Liver (tissue), 9 donors: ENCODE results near the gene NEK6. TPM values are rescaled to one million over a fixed set of nuclear protein-coding genes. Genes with fewer than 3 reads are reported as not detected.
A peak's percentile ranks its signal among the peaks of the same experiment; 100 is the strongest.

ENCODE experiments used
- DNase-seq: peaks from one replicate; pipeline ENCODE4 v3.0.0-alpha.2; 2017; ENCODE audit warnings: low spot score
- H3K27ac ChIP-seq, 2 donors: one replicate each; pipeline ENCODE4 v1.7.0; 2013; ENCODE audit warnings: inconsistent platforms in 2 of 2, low read length in 2 of 2, control low read depth in 1 of 2, low read depth in 1 of 2, mild to moderate bottlenecking in 1 of 2
- H3K27me3 ChIP-seq, 4 donors: one replicate each; pipeline versions ENCODE4 v1.6.1 to v1.7.0; 2013; ENCODE audit warnings: low read length in 3 of 4, inconsistent platforms in 1 of 4, mild to moderate bottlenecking in 1 of 4, moderate library complexity in 1 of 4; ENCODE audit not compliant: control insufficient read depth in 4 of 4, insufficient read depth in 4 of 4
- H3K36me3 ChIP-seq, 4 donors: one replicate each; pipeline versions ENCODE4 v1.6.1 to v1.7.0; 2013; ENCODE audit warnings: low read length in 3 of 4, mild to moderate bottlenecking in 3 of 4, low read depth in 1 of 4, moderate library complexity in 1 of 4; ENCODE audit not compliant: control insufficient read depth in 4 of 4, insufficient read depth in 3 of 4
- H3K4me1 ChIP-seq, 4 donors: one replicate each; pipeline versions ENCODE4 v1.6.1 to v1.7.0; 2013; ENCODE audit warnings: low read length in 3 of 4, mild to moderate bottlenecking in 3 of 4, moderate library complexity in 1 of 4; ENCODE audit not compliant: control insufficient read depth in 4 of 4, insufficient read depth in 4 of 4
- H3K4me3 ChIP-seq, 3 donors: one replicate each; pipeline versions ENCODE4 v1.6.1 to v1.7.0; 2013; ENCODE audit warnings: low read length in 3 of 3, control low read depth in 1 of 3, low read depth in 1 of 3, mild to moderate bottlenecking in 1 of 3
- H3K9ac ChIP-seq, 2 donors: one replicate each; pipeline ENCODE4 v1.7.0; 2013; ENCODE audit warnings: low read length in 2 of 2, mild to moderate bottlenecking in 2 of 2, moderate library complexity in 2 of 2, control low read depth in 1 of 2, low read depth in 1 of 2
- H3K9me3 ChIP-seq, 4 donors: one replicate each; pipeline versions ENCODE4 v1.6.1 to v1.7.0; 2013; ENCODE audit warnings: low read length in 3 of 4; ENCODE audit not compliant: control insufficient read depth in 4 of 4
- FOXA1 ChIP-seq: IDR thresholded peaks from 2 replicates; pipeline ENCODE4 v1.6.1; 2016; ENCODE audit warnings: antibody characterized with exemption
- FOXA2 ChIP-seq: IDR thresholded peaks from 2 replicates; pipeline ENCODE4 v1.6.1; 2016; ENCODE audit warnings: antibody characterized with exemption
- GABPA ChIP-seq, 2 donors: IDR thresholded peaks in 1 of 2; conservative IDR thresholded peaks in 1 of 2; 2 replicates each; pipeline ENCODE4 v1.6.1; 2016; ENCODE audit warnings: antibody characterized with exemption in 2 of 2, mild to moderate bottlenecking in 1 of 2, moderate library complexity in 1 of 2
- HNF4A ChIP-seq, 2 donors: conservative IDR thresholded peaks; 2 replicates each; pipeline ENCODE4 v1.6.1; 2016; ENCODE audit warnings: antibody characterized with exemption in 2 of 2, mild to moderate bottlenecking in 2 of 2
- JUND ChIP-seq, 2 donors: IDR thresholded peaks; 2 replicates each; pipeline ENCODE4 v1.6.1; 2016; ENCODE audit warnings: antibody characterized with exemption in 2 of 2
- NR2F2 ChIP-seq: IDR thresholded peaks from 2 replicates; pipeline ENCODE4 v1.6.1; 2016; ENCODE audit warnings: antibody characterized with exemption
- RAD21 ChIP-seq, 2 donors: IDR thresholded peaks; 2 replicates each; pipeline ENCODE4 v1.6.1; 2016; ENCODE audit warnings: antibody characterized with exemption in 2 of 2, mild to moderate bottlenecking in 2 of 2
- SP1 ChIP-seq: IDR thresholded peaks from 2 replicates; pipeline ENCODE4 v1.6.1; 2018; ENCODE audit warnings: antibody characterized with exemption, mild to moderate bottlenecking
- TAF1 ChIP-seq: conservative IDR thresholded peaks from 2 replicates; pipeline ENCODE4 v1.6.1; 2016; ENCODE audit warnings: antibody characterized with exemption, mild to moderate bottlenecking
- YY1 ChIP-seq: IDR thresholded peaks from 2 replicates; pipeline ENCODE4 v1.6.1; 2016; ENCODE audit warnings: antibody characterized with exemption, mild to moderate bottlenecking
- WGBS: extraction: QIAGEN DNeasy Blood & Tissue Kit; methylation state at CpG from one replicate; pipeline ENCODE4 v1.1.7; 2013; 5-methylcytosine and 5-hydroxymethylcytosine counted together
- polyA plus RNA-seq, 2 donors: library from polyadenylated mRNA; stranded (reverse) in 1 of 2; unstranded in 1 of 2; fragments of 200-250 nt in 1 of 2; fragments of >200 nt in 1 of 2; fragmentation: Nextera tagmentation in 1 of 2; extraction: Ambion mirVana in 1 of 2; gene quantifications; one replicate each; pipeline versions ENCODE4 v1.2.1 to v1.2.3, GENCODE V29; 2013 to 2015
- total RNA-seq, 2 donors: library from RNA; depleted of rRNA; stranded (reverse); fragments of >200 nt; gene quantifications; one replicate each; pipeline ENCODE4 v1.2.3, GENCODE V29; 2014
- TF ChIP-seq, protein P1 (sequence below): IDR thresholded peaks from 2 replicates; pipeline ENCODE4 v1.6.1; 2016; ENCODE audit warnings: antibody characterized with exemption, mild to moderate bottlenecking
- TF ChIP-seq, protein P2 (sequence below): fragments of 150-350 bp; IDR thresholded peaks from 2 replicates; pipeline ENCODE4 v1.5.1; 2017; ENCODE audit warnings: improper control_type of control experiment, low read depth, low read length; ENCODE audit not compliant: missing input control
- TF ChIP-seq, protein P3 (sequence below): IDR thresholded peaks from 2 replicates; pipeline ENCODE4 v1.6.1; 2016; ENCODE audit warnings: antibody characterized with exemption
- TF ChIP-seq, protein P4 (sequence below): IDR thresholded peaks from 2 replicates; pipeline ENCODE4 v1.6.1; 2016; ENCODE audit warnings: antibody characterized with exemption
- donor health status: healthy.
- donor health status: healthy.
- donor health status: healthy.
- donor health status: healthy.
- donor health status: healthy.

NEK6 gene
- total and polyA plus RNA-seq, 4 donors: 32.5 to 49.7 (median 42.5) TPM

DNA sequence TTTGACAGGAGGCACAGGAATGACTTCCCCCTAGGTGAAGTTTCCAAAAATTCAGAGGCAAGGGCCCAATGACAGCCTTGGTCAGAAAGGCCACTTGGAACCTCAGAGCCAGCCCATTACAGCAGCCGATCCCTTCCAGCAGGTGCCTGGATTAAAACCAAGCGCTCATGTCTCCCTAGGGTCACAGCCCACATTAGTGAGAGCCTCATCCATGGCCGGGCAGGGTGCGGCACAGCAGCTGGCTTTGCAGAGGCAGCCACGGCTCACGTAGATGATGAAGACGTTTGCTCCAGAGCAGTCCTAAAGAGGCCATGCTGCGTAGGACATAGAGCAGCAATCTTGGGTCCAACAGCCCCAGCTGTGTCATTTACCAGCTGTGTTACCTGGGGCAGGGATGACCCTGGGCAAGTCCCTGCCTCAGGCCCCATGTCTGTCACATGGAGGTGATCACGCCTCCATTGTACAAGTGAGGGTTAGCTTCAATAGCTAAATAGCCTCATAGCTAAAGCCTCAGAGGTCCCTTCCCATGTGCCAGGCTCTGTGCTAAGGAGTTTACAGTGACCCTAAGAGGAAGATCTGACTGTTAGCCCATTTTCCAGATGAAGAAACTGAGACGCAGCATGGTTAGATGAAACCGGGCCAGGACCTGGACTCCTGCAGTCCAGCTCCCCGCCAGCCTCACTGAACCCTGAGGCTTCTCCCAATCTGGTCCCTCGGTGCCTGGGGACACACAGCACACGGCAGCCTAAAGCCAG lies 39.2 kb downstream of the NEK6 start:
- Histone ChIP-seq H3K36me3 (peaks cover 0 to 5% (median 2%) of the 10 kb centered on the region in 4 donors), H3K4me3 (no peak overlapping the region), H3K4me1 (peaks cover 5 to 48% (median 30%) of the 10 kb centered on the region in 4 donors), H3K9ac (no peak overlapping the region), H3K27ac (peak overlapping the region in 1 of 2 donors; percentile 16), H3K9me3 (no peaks in the 10 kb centered on the region), H3K27me3 (no peaks in the 10 kb centered on the region)
- TF ChIP-seq FOXA2 (no peak), TAF1 (no peak), GABPA (IDR thresholded peaks at IDR 0.05 in 1 of 2, conservative IDR thresholded peaks at IDR 0.05 in 1 of 2) (no peak), RAD21 (IDR thresholded peaks at IDR 0.05) (no peak), YY1 (no peak), FOXA1 (no peak), JUND (IDR thresholded peaks at IDR 0.05) (no peak), SP1 (no peak), NR2F2 (no peak), HNF4A (conservative IDR thresholded peaks at IDR 0.05) (no peak)
- TF ChIP-seq, protein P1, sequence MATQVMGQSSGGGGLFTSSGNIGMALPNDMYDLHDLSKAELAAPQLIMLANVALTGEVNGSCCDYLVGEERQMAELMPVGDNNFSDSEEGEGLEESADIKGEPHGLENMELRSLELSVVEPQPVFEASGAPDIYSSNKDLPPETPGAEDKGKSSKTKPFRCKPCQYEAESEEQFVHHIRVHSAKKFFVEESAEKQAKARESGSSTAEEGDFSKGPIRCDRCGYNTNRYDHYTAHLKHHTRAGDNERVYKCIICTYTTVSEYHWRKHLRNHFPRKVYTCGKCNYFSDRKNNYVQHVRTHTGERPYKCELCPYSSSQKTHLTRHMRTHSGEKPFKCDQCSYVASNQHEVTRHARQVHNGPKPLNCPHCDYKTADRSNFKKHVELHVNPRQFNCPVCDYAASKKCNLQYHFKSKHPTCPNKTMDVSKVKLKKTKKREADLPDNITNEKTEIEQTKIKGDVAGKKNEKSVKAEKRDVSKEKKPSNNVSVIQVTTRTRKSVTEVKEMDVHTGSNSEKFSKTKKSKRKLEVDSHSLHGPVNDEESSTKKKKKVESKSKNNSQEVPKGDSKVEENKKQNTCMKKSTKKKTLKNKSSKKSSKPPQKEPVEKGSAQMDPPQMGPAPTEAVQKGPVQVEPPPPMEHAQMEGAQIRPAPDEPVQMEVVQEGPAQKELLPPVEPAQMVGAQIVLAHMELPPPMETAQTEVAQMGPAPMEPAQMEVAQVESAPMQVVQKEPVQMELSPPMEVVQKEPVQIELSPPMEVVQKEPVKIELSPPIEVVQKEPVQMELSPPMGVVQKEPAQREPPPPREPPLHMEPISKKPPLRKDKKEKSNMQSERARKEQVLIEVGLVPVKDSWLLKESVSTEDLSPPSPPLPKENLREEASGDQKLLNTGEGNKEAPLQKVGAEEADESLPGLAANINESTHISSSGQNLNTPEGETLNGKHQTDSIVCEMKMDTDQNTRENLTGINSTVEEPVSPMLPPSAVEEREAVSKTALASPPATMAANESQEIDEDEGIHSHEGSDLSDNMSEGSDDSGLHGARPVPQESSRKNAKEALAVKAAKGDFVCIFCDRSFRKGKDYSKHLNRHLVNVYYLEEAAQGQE: no peak
- TF ChIP-seq, protein P2, sequence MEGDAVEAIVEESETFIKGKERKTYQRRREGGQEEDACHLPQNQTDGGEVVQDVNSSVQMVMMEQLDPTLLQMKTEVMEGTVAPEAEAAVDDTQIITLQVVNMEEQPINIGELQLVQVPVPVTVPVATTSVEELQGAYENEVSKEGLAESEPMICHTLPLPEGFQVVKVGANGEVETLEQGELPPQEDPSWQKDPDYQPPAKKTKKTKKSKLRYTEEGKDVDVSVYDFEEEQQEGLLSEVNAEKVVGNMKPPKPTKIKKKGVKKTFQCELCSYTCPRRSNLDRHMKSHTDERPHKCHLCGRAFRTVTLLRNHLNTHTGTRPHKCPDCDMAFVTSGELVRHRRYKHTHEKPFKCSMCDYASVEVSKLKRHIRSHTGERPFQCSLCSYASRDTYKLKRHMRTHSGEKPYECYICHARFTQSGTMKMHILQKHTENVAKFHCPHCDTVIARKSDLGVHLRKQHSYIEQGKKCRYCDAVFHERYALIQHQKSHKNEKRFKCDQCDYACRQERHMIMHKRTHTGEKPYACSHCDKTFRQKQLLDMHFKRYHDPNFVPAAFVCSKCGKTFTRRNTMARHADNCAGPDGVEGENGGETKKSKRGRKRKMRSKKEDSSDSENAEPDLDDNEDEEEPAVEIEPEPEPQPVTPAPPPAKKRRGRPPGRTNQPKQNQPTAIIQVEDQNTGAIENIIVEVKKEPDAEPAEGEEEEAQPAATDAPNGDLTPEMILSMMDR: no peak
- TF ChIP-seq, protein P3, sequence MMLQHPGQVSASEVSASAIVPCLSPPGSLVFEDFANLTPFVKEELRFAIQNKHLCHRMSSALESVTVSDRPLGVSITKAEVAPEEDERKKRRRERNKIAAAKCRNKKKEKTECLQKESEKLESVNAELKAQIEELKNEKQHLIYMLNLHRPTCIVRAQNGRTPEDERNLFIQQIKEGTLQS: no peak
- DNase-seq: no peak
- WGBS: 92% methylated on average over 14 of the region's 14 CpGs

DNA sequence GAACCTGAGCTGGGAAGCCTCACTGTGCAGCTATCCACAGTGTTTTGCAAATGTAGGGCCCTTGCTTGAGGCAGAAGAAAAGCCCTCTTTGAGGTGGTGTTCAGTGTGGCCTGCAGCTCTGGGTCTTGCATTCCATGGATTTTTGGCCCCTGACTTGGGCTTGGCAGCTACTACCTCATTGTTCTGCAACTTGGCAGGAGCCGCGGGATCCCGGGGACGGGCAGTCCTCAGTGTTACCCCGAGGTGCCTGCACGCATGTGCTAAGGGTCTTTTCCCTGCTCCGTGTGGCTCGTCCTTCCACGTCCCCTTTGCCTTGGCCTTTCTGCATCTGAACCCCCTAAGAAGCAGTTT lies 39.8 kb downstream of the NEK6 start:
- Histone ChIP-seq H3K27me3 (no peaks in the 10 kb centered on the region), H3K9me3 (no peaks in the 10 kb centered on the region), H3K4me3 (no peak overlapping the region), H3K27ac (peak overlapping the region; percentile 5 to 16), H3K36me3 (peaks cover 2 to 11% (median 7%) of the 10 kb centered on the region in 4 donors), H3K9ac (no peak overlapping the region), H3K4me1 (peaks cover 4 to 44% (median 25%) of the 10 kb centered on the region in 4 donors)
- TF ChIP-seq, protein P4, sequence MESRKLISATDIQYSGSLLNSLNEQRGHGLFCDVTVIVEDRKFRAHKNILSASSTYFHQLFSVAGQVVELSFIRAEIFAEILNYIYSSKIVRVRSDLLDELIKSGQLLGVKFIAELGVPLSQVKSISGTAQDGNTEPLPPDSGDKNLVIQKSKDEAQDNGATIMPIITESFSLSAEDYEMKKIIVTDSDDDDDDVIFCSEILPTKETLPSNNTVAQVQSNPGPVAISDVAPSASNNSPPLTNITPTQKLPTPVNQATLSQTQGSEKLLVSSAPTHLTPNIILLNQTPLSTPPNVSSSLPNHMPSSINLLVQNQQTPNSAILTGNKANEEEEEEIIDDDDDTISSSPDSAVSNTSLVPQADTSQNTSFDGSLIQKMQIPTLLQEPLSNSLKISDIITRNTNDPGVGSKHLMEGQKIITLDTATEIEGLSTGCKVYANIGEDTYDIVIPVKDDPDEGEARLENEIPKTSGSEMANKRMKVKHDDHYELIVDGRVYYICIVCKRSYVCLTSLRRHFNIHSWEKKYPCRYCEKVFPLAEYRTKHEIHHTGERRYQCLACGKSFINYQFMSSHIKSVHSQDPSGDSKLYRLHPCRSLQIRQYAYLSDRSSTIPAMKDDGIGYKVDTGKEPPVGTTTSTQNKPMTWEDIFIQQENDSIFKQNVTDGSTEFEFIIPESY: no peak
- TF ChIP-seq NR2F2 (peak; percentile 31), RAD21 (IDR thresholded peaks at IDR 0.05) (peak in 1 of 2 donors; percentile 24)
- TF ChIP-seq, protein P2: no peak
- WGBS: 51% methylated on average over 9 of the region's 9 CpGs
- DNase-seq: no peak
